Limb (tissue), 2 donors: Measurements from ENCODE around the gene MUC2.
A peak's percentile ranks its signal among the peaks of the same experiment; 100 is the strongest.

Source experiments
- DNase-seq, 2 donors: peaks; one replicate each; pipeline ENCODE4 v3.0.0-alpha.2; 2016; ENCODE audit errors: extremely low spot score in 2 of 2

Gene MUC2

GRCh38 chr11:1120532-1121330 lies 46.1 kb downstream of the MUC2 start:
- peak in 1 of 2 donors; percentile 25 for DNase-seq

GRCh38 chr11:1121331-1121812 lies 46.7 kb downstream of the MUC2 start:
- no peak for DNase-seq

DNA sequence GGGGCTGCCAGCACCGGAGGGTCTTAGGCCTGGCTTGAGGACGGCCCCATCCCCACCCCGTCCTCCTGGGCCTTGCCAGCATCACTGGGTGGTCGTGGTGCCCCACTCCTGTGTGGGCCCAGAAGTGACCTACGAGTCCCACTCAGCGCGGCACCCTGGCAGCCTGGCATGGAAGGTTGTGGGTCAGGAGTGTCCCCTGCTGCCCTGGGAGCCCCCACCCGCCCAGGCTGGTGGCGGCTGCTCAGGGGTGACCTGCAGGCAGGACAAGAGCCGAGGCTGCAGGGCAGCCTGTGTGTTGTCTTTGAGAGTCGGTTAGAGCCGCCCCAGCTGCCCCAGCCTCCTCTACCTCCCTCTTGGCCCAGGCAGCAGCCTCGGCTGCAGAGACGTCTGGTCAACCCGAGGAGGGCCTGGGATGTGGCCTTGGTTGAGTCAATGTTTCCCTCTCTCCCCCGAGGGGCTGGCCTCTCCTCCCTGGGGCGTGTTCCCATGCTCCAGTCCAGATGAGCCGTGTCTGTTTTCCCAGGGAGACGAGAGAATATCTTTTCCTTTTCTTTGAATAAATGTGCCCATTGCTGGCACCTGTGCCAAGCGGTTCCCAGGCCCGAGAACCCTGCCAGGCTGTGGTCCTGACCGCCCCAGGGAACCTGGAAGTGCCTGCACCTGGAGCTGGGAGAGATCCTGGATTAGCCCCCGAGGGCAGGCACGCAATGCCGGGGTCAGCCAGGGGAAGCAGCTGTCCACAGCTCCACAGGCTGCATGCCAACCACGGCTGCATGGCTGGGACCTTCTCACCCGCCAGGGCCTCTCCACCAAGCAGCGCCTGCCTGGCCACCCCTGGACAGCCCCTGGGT lies 47.4 kb downstream of the MUC2 start:
- peak in 1 of 2 donors; percentile 17 for DNase-seq

- DNase-seq = no peak
Measured at GRCh38 chr11:1122664-1123002, 48.0 kb downstream of the MUC2 start.

GRCh38 chr11:1123970-1124369 lies 49.3 kb downstream of the MUC2 start:
- DNase-seq = no peak
